HEK293 (cell line): ENCODE data around the gene KXD1.

Source experiments
- CTCF ChIA-PET: fragments of 350-600 bp; formaldehyde crosslinking; extraction: SDS; loops from one replicate; lab custom pipeline; 2021; ENCODE audit warnings: antibody characterized with exemption; lab: Yijun Ruan, JAX
- POLR2A ChIA-PET: fragments of 300-600 bp; formaldehyde crosslinking; extraction: SDS; loops from one replicate; lab custom pipeline; 2020; ENCODE audit warnings: antibody characterized with exemption, inconsistent platforms; lab: Yijun Ruan, JAX
- H3K27ac ChIP-seq: fragments of 200-500 bp; sonication (Bioruptor generic); 2 replicates; pipeline ENCODE4 v1.5.1; 2014; ENCODE audit warnings: low read depth, low read length, control low read depth, inconsistent platforms; ENCODE audit errors: extremely low read depth
- H3K36me3 ChIP-seq, 2 experiments: fragments of 200-500 bp in 1 of 2; sonication (Bioruptor generic) in 1 of 2; 1 replicate in 1 of 2; 2 replicates in 1 of 2; pipeline ENCODE4 v1.5.1; 2014 to 2017; ENCODE audit warnings: inconsistent platforms in 2 of 2, low read length in 2 of 2; ENCODE audit not compliant: control insufficient read depth in 2 of 2, insufficient read depth in 1 of 2
- H3K4me1 ChIP-seq: fragments of 200-500 bp; sonication (Bioruptor generic); 2 replicates; pipeline ENCODE4 v1.5.1; 2014; ENCODE audit warnings: mild to moderate bottlenecking, low read length, inconsistent platforms; ENCODE audit not compliant: control insufficient read depth, insufficient read depth
- H3K4me3 ChIP-seq: 2 replicates; pipeline ENCODE4 v1.5.1; 2011; ENCODE audit warnings: low read depth, mild to moderate bottlenecking, control low read depth, low read length, moderate library complexity
- H3K9me3 ChIP-seq: fragments of 200-500 bp; sonication (Bioruptor generic); 2 replicates; pipeline ENCODE4 v1.5.1; 2014; ENCODE audit warnings: low read depth, low read length, inconsistent platforms; ENCODE audit not compliant: control insufficient read depth, insufficient read depth
- GFI1B ChIP-seq: fragments of 450-650 bp; formaldehyde crosslinking; IDR thresholded peaks from 2 replicates; pipeline ENCODE4 v1.5.1; 2016; ENCODE audit warnings: missing biosample characterization, missing genetic modification characterization
- ZBTB8A ChIP-seq: fragments of 450-650 bp; formaldehyde crosslinking; IDR thresholded peaks from 2 replicates; pipeline ENCODE4 v1.5.1; 2016; ENCODE audit warnings: missing biosample characterization, missing genetic modification characterization
- ZFP3 ChIP-seq: fragments of 450-650 bp; formaldehyde crosslinking; IDR thresholded peaks from 2 replicates; pipeline ENCODE4 v1.5.1; 2016; ENCODE audit warnings: low read depth, missing biosample characterization, missing genetic modification characterization
- ZFP37 ChIP-seq: fragments of 450-650 bp; formaldehyde crosslinking; IDR thresholded peaks from 2 replicates; pipeline ENCODE4 v1.5.1; 2016; ENCODE audit warnings: missing biosample characterization, missing genetic modification characterization
- ZNF202 ChIP-seq: fragments of 450-650 bp; formaldehyde crosslinking; IDR thresholded peaks from 2 replicates; pipeline ENCODE4 v1.5.1; 2016; ENCODE audit warnings: missing biosample characterization, missing genetic modification characterization, borderline replicate concordance
- ZNF335 ChIP-seq: fragments of 450-650 bp; formaldehyde crosslinking; conservative IDR thresholded peaks from 2 replicates; pipeline ENCODE4 v1.5.1; 2016; ENCODE audit warnings: missing biosample characterization, missing genetic modification characterization
- ZNF354C ChIP-seq: fragments of 450-650 bp; formaldehyde crosslinking; IDR thresholded peaks from 2 replicates; pipeline ENCODE4 v1.5.1; 2016; ENCODE audit warnings: missing biosample characterization, missing genetic modification characterization, low read depth, borderline replicate concordance
- ZNF37A ChIP-seq: fragments of 450-650 bp; IDR thresholded peaks from 2 replicates; pipeline ENCODE4 v1.5.1; 2018; ENCODE audit warnings: missing biosample characterization, missing genetic modification characterization
- ZNF560 ChIP-seq: fragments of 450-650 bp; formaldehyde crosslinking; IDR thresholded peaks from 2 replicates; pipeline ENCODE4 v1.5.1; 2017; ENCODE audit warnings: missing biosample characterization, missing genetic modification characterization, borderline replicate concordance
- ZSCAN23 ChIP-seq: fragments of 450-650 bp; formaldehyde crosslinking; IDR thresholded peaks from 2 replicates; pipeline ENCODE4 v1.5.1; 2016; ENCODE audit warnings: missing biosample characterization, missing genetic modification characterization
- TF ChIP-seq, protein P1 (sequence below): fragments of 450-650 bp; formaldehyde crosslinking; conservative IDR thresholded peaks from 2 replicates; pipeline ENCODE4 v1.5.1; 2016; ENCODE audit warnings: low read depth, missing biosample characterization, missing genetic modification characterization
- TF ChIP-seq, protein P2 (sequence below): fragments of 450-650 bp; formaldehyde crosslinking; IDR thresholded peaks from 2 replicates; pipeline ENCODE4 v1.5.1; 2017; ENCODE audit warnings: missing biosample characterization, missing genetic modification characterization

The KXD1 gene

DNA sequence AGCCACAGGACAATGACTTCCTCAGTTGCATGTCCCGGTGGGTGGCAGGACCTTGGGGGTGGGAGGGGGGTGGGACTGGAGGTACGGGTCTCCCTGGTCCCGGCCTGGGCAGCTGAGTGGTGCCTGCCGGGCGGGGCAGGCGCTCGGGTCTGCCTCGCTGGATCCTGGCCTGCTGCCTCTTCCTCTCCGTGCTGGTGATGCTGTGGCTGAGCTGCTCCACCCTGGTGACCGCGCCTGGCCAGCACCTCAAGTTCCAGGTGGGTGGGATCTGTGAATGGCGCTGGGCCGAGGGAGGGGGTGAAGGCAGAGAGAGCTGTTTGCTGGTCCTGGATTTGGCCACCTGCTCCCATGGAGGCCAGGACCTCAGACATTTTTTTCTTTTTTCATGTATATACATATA is 60.6 kb downstream of the KXD1 start:
- Histone ChIP-seq H3K27ac (no peak overlapping the region), H3K36me3 (no peaks in the 10 kb centered on the region), H3K9me3 (no peaks in the 10 kb centered on the region), H3K4me3 (no peak overlapping the region), H3K4me1 (no peaks in the 10 kb centered on the region)
- ChIA-PET CTCF (interaction anchor here (1.1 kb wide), 1 partner anchor 13 kb away, joined by 3 read pairs; no protein-coding TSS in a partner anchor), POLR2A (no interaction called here)
- TF ChIP-seq ZNF37A (tag by site-specific recombination): no peak
- no peak for TF ChIP-seq ZNF560 (tag by site-specific recombination)
- TF ChIP-seq ZSCAN23: no peak
- TF ChIP-seq, protein P1, sequence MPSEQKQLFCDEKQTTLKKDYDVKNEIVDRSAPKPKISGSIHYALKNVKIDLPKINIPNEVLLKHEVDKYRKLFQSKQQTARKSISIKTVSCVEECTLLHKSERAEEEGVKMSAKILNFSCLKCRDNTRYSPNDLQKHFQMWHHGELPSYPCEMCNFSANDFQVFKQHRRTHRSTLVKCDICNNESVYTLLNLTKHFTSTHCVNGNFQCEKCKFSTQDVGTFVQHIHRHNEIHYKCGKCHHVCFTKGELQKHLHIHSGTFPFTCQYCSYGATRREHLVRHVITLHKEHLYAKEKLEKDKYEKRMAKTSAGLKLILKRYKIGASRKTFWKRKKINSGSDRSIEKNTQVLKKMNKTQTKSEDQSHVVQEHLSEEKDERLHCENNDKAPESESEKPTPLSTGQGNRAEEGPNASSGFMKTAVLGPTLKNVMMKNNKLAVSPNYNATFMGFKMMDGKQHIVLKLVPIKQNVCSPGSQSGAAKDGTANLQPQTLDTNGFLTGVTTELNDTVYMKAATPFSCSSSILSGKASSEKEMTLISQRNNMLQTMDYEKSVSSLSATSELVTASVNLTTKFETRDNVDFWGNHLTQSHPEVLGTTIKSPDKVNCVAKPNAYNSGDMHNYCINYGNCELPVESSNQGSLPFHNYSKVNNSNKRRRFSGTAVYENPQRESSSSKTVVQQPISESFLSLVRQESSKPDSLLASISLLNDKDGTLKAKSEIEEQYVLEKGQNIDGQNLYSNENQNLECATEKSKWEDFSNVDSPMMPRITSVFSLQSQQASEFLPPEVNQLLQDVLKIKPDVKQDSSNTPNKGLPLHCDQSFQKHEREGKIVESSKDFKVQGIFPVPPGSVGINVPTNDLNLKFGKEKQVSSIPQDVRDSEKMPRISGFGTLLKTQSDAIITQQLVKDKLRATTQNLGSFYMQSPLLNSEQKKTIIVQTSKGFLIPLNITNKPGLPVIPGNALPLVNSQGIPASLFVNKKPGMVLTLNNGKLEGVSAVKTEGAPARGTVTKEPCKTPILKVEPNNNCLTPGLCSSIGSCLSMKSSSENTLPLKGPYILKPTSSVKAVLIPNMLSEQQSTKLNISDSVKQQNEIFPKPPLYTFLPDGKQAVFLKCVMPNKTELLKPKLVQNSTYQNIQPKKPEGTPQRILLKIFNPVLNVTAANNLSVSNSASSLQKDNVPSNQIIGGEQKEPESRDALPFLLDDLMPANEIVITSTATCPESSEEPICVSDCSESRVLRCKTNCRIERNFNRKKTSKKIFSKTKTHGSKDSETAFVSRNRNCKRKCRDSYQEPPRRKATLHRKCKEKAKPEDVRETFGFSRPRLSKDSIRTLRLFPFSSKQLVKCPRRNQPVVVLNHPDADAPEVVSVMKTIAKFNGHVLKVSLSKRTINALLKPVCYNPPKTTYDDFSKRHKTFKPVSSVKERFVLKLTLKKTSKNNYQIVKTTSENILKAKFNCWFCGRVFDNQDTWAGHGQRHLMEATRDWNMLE (tag by site-specific recombination): no peak
- TF ChIP-seq ZBTB8A: no peak
- TF ChIP-seq, protein P2, sequence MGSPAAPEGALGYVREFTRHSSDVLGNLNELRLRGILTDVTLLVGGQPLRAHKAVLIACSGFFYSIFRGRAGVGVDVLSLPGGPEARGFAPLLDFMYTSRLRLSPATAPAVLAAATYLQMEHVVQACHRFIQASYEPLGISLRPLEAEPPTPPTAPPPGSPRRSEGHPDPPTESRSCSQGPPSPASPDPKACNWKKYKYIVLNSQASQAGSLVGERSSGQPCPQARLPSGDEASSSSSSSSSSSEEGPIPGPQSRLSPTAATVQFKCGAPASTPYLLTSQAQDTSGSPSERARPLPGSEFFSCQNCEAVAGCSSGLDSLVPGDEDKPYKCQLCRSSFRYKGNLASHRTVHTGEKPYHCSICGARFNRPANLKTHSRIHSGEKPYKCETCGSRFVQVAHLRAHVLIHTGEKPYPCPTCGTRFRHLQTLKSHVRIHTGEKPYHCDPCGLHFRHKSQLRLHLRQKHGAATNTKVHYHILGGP: no peak
- TF ChIP-seq ZFP37 (tag by site-specific recombination): no peak
- TF ChIP-seq ZNF335 (tag by site-specific recombination): no peak
- TF ChIP-seq ZNF354C (tag by site-specific recombination): no peak
- no peak for TF ChIP-seq ZNF202 (tag by site-specific recombination)
- TF ChIP-seq ZFP3 (tag by site-specific recombination): no peak
- no peak for TF ChIP-seq GFI1B (tag by site-specific recombination)
